GM18868 (cell line): ENCODE data around the gene ASIC2.

ENCODE experiments used
- ATAC-seq: cut with Tn5 transposase; IDR thresholded peaks from one replicate; pipeline ENCODE4 v1.9.1; 2021; ENCODE audit warnings: mild to moderate bottlenecking, moderate library complexity; ENCODE audit not compliant: unreplicated experiment

ASIC2 gene

DNA sequence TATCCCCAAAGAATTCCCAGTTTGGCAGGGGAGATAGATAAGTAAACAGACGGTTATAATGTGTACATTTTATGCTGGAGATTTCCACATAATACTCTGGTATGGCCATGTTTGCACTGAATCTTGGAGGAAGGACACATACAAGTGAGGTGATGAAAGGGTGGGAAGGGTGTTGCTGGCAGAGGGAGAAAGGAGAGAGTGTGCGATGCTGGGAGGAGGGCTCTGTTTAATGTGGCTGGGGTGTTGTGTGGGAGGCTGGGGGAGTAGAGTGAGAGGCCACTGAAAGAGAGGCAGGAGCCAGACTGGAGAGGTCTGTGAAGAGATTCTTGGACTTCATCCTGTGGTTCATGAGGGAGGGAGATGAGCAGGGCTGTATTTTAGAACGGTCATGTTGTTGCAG is 213.9 kb downstream of the ASIC2 start:
- ATAC-seq = no peak

DNA sequence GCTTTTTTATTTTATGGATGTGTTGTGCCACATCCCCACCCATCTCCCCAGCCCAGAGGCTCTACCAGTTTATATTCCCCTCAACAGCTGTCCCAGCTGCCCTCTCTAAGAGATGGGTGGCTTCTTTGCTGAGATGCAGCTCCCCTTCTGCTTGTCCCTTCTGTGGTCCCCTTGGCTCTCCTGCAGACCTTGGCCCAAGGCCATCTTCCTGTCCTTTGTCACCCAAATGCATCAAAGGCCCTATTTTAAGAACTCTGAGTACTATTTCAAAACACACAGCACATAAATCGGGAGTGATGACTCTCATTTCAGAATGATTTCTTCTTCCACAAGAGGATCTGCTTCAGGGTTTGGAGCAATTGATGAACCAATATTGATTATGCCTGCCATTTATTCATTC is 216.1 kb downstream of the ASIC2 start:
- ATAC-seq = no peak

- ATAC-seq = no peak
Measured at GRCh38 chr17:33073416-33073815, 219.7 kb downstream of the ASIC2 start.

DNA sequence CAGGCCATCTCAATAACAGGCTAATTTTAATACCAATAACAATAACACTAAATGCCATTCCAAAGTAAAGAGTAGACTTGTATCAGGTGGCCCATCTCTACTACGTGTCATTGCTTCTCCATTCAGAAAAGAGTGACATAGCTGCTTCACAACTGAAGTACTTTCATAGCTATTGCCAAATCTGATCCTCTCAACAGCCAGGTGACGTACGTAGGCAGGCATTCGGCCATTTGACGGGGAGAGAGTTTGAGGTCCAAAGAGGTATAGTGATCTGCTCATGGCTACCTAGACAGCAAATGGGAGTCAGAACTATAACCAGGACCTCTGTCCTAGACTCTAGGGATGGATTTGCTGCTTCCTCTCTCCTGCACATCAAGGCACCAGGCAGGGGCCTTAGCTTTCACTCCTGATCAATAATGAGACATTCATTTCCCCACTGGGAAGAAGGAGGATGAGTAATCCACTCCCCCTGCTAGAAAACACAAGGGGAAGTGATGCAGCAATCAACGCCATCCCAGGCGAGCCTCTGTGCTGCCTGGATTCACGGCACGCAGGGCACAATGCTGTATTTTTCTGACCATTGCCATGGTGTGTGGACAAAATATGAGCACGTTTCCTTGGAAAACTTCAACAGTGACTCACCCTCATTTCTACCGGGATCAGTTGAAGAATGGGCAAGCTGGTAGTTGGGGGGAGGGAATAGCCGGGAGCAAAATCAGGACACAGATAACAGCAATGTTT is 220.5 kb downstream of the ASIC2 start:
- ATAC-seq = no peak

GRCh38 chr17:33071656-33072055 is 221.4 kb downstream of the ASIC2 start:
- ATAC-seq = no peak

GRCh38 chr17:33057564-33057963 is 235.5 kb downstream of the ASIC2 start:
- no peak for ATAC-seq

DNA sequence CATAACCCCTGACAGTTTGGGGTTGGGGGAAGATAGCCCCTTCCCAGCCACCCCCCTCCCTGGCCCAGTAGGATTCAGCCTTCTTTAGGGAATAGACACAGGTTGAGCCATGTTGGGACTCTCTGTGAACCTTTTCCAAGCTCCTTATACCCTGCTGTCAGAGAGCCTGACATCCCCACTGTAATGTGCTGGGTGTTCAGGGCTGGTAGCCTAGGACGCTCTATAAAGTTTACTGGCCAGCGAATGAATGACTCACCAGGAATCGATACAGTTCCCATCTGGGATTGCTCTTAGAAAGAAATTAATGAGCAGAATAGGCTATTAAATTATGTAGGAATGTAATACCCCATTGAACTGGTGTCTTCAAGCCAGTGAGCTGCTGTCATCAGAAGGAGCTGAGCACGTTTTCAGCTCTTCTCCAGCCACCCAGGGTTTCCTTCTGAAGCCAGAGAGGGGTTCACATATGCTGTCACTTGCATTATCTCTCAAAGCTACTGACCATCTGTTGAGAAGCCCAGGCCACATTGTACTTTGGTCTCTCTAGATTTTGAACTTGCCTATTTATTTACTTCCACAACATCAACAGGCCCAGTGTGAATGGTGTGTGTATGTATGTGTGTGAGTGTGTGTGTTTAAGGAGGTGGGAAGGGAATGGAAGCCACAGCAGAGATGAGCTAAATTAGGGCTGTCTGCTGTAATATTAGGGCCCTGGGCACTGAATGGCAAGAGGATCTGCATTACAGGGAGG is 236.5 kb downstream of the ASIC2 start:
- ATAC-seq = no peak

DNA sequence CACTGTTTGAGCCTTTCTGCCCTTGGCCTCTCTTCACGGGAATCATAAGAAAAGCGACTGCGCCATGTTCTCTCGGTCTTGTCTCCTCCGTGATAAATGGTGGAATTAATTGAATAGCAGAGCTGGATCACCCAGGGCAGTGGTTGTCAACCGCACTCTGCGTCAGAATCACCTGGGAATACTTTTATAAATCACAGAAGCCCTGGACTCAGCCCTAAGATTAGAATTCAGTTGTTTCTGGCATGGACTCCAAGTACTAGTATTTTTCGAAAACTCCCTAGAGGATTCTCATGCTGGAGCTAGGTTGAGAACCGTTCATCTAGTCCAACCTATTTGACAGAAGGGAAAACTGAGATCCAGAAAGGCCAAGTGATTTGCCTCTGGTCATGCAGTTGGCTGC is 237.3 kb downstream of the ASIC2 start:
- ATAC-seq = no peak

DNA sequence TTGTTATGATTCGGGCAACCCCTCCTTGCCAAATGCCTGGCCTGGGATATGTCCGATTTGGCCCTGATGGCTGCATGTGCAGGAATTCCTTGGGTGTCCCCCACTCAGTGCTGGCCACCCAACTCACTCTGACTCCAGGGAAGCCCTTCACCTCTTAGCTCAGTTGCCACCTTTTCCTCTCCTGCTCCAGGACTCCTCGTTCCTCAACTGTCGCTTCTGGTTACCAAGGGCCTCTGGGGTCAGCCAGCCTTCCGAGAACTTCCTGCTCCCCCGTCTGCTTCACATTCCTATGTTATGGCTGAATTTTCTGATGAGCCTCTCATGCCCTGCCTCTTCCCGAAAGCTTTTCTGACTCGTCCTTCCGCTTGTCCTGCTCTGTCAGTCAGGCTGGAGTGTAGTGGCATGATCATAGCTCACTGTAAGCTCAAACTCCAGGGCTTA is 237.9 kb downstream of the ASIC2 start:
- no peak for ATAC-seq

- no peak for ATAC-seq
Measured at GRCh38 chr17:33054412-33054811, 238.7 kb downstream of the ASIC2 start.

DNA sequence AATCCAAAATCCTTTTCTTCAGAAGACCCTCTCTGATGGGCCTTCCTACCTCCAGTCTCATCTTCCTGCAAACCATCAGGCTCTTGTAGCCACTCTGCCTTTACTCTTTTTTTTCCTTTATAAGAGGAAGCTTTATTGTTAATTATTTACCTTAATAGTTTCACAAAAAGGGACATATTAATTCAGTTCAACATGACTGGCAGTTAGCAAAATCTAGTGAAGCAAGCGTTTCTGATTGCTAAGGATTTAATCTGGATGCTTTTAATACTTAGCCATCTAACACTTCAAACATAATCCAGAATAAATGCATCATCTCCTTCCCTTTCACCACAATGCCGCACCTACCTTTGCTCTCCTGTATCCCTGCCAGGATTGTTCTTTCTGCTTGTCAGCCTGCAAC is 239.4 kb downstream of the ASIC2 start:
- ATAC-seq = no peak

- ATAC-seq = no peak
Measured at GRCh38 chr17:33052856-33053255, 240.2 kb downstream of the ASIC2 start.

- no peak for ATAC-seq
Measured at GRCh38 chr17:33050611-33051140, 242.4 kb downstream of the ASIC2 start.

DNA sequence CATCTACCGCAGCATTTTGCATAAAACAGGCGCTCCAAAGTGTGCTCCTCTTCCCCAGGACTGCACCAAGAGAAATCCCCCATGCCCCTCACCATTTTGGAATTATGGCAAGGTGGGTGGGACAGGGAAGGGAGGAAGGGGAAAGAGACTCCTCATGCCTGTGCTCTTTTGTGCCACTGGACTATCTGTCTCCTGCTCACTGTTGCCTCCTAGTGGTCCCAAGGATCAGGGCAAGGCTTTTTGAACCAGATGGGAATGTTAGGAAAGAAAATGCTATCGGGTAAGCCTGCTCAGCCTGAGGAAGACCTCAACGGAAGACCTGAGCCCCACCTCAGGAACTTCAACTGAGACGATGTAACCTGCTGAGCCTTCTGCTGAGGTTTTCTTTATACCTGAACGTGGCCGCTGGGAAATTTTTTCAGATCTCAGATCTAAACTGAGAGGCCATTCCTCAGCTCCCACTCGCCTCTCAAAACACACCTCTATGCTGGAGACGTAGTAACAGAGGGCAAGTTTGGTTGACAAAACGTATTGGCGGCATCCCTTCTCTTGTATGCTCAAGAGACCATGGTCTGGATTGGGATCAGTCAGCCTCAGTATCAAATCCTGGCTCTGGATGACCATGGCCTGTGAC is 243.2 kb downstream of the ASIC2 start:
- no peak for ATAC-seq

DNA sequence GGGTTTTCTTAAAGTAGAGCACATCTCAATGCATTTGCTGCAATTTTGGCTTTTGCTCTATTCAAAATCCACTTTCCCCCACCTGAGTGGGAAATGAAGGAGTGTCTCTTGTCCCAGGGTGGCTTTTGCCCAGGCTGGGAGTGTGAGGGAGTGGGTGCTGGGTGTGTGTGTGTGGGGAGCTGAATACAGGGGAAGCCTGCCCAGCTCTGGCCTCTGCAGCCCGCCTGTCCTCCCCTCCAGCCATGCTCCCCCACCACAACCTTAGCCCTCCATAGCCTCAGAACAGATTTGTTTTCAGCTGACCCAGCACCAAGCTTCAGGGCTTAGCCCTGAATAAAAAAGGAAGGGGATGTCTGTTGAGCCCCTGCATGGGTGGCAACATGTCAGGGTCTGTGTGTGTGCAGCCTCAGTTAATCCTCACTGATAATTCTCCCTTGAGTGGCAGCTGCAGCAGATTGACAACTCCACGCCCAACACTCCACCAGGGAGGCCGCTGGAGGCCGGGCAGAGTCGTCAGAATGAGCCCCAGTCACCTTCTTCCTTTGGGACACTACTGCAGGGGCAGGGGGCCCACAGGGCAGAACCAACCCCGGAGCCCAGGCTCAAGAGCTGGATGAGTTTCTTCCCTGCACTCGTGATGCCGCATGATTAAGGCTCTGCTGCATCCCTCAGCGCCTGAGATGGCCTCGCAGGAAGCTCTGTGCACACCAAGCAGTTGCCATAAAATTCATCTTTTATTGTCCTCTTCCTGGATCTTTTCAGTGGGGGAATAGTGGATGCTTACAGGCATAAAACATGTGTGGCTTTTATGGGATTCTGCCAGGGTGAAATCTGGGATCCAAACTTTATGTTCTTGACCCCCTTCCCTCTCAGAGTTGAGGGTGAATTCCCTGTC is 246.5 kb downstream of the ASIC2 start:
- ATAC-seq = no peak

- ATAC-seq = no peak
Measured at GRCh38 chr17:33045216-33045615, 247.9 kb downstream of the ASIC2 start.

DNA sequence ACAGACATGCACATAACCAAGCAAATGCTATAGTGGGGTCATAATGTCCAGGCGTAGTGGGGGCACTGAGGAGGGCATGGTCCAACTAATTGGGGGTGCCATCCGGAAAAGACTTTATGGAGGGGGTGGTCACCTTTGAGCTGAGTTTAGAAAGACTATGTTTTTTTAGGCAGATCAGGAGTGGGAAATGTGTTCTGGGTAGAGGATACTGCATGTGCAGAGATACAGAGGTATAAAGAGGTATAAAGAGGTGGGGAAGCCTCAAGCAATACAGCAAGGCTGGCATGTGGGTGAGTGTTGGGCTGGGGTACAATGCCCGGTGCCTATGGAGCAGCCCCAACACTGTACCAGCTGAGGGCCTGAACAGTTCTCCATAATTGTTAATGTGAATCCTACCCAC is 248.3 kb downstream of the ASIC2 start:
- no peak for ATAC-seq

GRCh38 chr17:33040461-33040860 is 252.6 kb downstream of the ASIC2 start:
- ATAC-seq = no peak

DNA sequence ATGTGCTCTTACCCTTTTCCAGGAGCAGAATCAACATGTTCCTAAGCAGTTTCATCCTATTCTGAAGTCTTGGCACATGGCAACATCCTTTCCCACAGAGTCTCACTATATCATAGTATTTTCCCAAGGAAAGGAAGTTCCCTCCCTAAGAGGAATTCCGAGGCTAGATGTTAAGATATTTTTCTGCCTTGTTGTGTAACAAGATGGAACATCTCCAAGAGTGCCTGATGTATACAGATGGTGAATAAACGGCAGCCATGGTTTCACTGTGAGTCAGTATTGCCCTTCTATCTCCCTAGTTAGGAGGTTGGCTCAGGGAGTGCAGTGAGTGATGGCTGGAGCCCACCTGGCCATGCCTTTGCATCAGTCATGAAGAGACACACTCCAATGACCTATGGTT is 253.2 kb downstream of the ASIC2 start:
- ATAC-seq = no peak

- ATAC-seq = no peak
Measured at GRCh38 chr17:33038740-33039139, 254.4 kb downstream of the ASIC2 start.

- no peak for ATAC-seq
Measured at GRCh38 chr17:33033176-33033575, 259.9 kb downstream of the ASIC2 start.
